ENCODE results near the gene ABCA13.

ABCA13 gene

GRCh38 chr7:48269066-48269465, 97.8 kb downstream of the ABCA13 start (continued):
- TF ChIP-seq ZNF138 (tag by site-specific recombination; IDR thresholded peaks at IDR 0.05; ENCODE audit: borderline replicate concordance) = no peak
- no peak for TF ChIP-seq ZNF423 (tag by site-specific recombination; IDR thresholded peaks at IDR 0.05)
- no peak for TF ChIP-seq ZBTB44 (tag by site-specific recombination; IDR thresholded peaks at IDR 0.05)
- no peak for TF ChIP-seq KLF8 (tag by site-specific recombination; IDR thresholded peaks at IDR 0.05)
- TF ChIP-seq ZNF560 (tag by site-specific recombination; IDR thresholded peaks at IDR 0.05; ENCODE audit: borderline replicate concordance) = no peak
- TF ChIP-seq REST (tag by site-specific recombination; IDR thresholded peaks at IDR 0.05) = no peak
- TF ChIP-seq ZNF639 (tag by site-specific recombination; IDR thresholded peaks at IDR 0.05) = no peak

GRCh38 chr7:48274662-48275061, 103.4 kb downstream of the ABCA13 start:
- Histone ChIP-seq H3K27ac (ENCODE audit: extremely low read depth, low read depth, low read length) (no peak overlapping the region), H3K9me3 (ENCODE audit: control insufficient read depth, insufficient read depth, low read depth, low read length) (no peaks in the 10 kb centered on the region), H3K4me1 (ENCODE audit: control insufficient read depth, insufficient read depth, low read length) (no peaks in the 10 kb centered on the region), H3K36me3 (ENCODE audit: control insufficient read depth in 2 of 2, insufficient read depth in 1 of 2, low read length in 2 of 2) (no peaks in the 10 kb centered on the region), H3K4me3 (ENCODE audit: low read depth, low read length) (no peak overlapping the region)
- TF ChIP-seq ZBTB7A (tag by site-specific recombination; IDR thresholded peaks at IDR 0.05; ENCODE audit: low read depth) (no peak), ATF2 (tag by site-specific recombination; IDR thresholded peaks at IDR 0.05; ENCODE audit: low read depth) (no peak), ZNF148 (tag by site-specific recombination; IDR thresholded peaks at IDR 0.05; ENCODE audit: borderline replicate concordance) (no peak), ZNF610 (tag by site-specific recombination; IDR thresholded peaks at IDR 0.05; ENCODE audit: borderline replicate concordance) (no peak), ZNF140 (tag by site-specific recombination; IDR thresholded peaks at IDR 0.05) (no peak), ZNF623 (tag by site-specific recombination; IDR thresholded peaks at IDR 0.05) (no peak)
- ChIA-PET POLR2A (no interaction called here), CTCF (interaction anchor here (1.6 kb wide), 1 partner anchor 25 kb away, joined by 6 read pairs; no protein-coding TSS in a partner anchor)
